Measurements from ENCODE around the gene CCNK. TPM values are rescaled to one million over a fixed set of nuclear protein-coding genes. Genes with fewer than 3 reads are reported as not detected.

Gene CCNK
- total and polyA plus RNA-seq, 8 donors: 43.2 to 52.5 (median 45.9) TPM

GRCh38 chr14:99546234-99546879, 65.1 kb downstream of the CCNK start:
- H3K27ac ChIP-seq: no peak overlapping the region
- ATAC-seq: no peak
- H3K4me1 ChIP-seq: peaks cover 0 to 4% of the 10 kb centered on the region in 2 donors
- TF ChIP-seq, protein P1, sequence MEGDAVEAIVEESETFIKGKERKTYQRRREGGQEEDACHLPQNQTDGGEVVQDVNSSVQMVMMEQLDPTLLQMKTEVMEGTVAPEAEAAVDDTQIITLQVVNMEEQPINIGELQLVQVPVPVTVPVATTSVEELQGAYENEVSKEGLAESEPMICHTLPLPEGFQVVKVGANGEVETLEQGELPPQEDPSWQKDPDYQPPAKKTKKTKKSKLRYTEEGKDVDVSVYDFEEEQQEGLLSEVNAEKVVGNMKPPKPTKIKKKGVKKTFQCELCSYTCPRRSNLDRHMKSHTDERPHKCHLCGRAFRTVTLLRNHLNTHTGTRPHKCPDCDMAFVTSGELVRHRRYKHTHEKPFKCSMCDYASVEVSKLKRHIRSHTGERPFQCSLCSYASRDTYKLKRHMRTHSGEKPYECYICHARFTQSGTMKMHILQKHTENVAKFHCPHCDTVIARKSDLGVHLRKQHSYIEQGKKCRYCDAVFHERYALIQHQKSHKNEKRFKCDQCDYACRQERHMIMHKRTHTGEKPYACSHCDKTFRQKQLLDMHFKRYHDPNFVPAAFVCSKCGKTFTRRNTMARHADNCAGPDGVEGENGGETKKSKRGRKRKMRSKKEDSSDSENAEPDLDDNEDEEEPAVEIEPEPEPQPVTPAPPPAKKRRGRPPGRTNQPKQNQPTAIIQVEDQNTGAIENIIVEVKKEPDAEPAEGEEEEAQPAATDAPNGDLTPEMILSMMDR (IDR thresholded peaks at IDR 0.05): no peak
- no peak overlapping the region for H3K4me3 ChIP-seq
- DNase-seq: no peak
- H3K36me3 ChIP-seq: no peaks in the 10 kb centered on the region
- intact Hi-C loops (cut with DNase I): no loop called here
- no peaks in the 10 kb centered on the region for H3K27me3 ChIP-seq
- H3K9me3 ChIP-seq: no peaks in the 10 kb centered on the region

DNA sequence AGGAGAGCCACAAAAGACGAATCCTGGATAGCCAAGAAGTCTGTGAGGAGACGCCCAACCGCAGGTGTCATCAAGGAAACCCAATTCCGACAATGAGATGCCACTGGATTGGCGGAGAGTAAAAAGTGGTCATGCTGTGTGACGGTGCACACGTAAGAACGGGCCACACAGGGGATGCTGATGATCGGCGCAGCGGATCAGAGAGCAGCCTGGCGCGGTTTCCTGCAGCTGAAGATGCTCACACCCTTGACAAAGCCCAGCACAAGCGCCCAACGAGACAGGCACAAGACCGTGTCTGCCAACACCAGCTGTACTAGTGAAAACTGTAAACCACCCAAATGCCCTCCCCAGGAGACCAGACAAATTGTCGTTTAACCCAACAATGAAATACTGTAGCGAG, 67.0 kb downstream of the CCNK start:
- DNase-seq (no peak), ATAC-seq (no peak)
- TF ChIP-seq, protein P1 (IDR thresholded peaks at IDR 0.05): no peak
- intact Hi-C loops (cut with DNase I): no loop called here
- no peak overlapping the region for H3K4me3 ChIP-seq
- no peaks in the 10 kb centered on the region for H3K9me3 ChIP-seq
- no peaks in the 10 kb centered on the region for H3K36me3 ChIP-seq
- no peaks in the 10 kb centered on the region for H3K27me3 ChIP-seq
- H3K4me1 ChIP-seq: no peaks in the 10 kb centered on the region
- no peak overlapping the region for H3K27ac ChIP-seq

GRCh38 chr14:99548871-99549515, 67.8 kb downstream of the CCNK start:
- DNase-seq (no peak), ATAC-seq (no peak)
- intact Hi-C loops (cut with DNase I): no loop called here
- TF ChIP-seq, protein P1 (IDR thresholded peaks at IDR 0.05): no peak
- no peak overlapping the region for H3K4me3 ChIP-seq
- H3K4me1 ChIP-seq: no peaks in the 10 kb centered on the region
- no peaks in the 10 kb centered on the region for H3K36me3 ChIP-seq
- H3K27me3 ChIP-seq: no peaks in the 10 kb centered on the region
- no peak overlapping the region for H3K27ac ChIP-seq
- no peaks in the 10 kb centered on the region for H3K9me3 ChIP-seq

GRCh38 chr14:99549684-99550083, 68.5 kb downstream of the CCNK start:
- no peaks in the 10 kb centered on the region for H3K4me1 ChIP-seq
- no peak overlapping the region for H3K4me3 ChIP-seq
- H3K36me3 ChIP-seq: no peaks in the 10 kb centered on the region
- ATAC-seq (no peak), DNase-seq (no peak)
- H3K27me3 ChIP-seq: no peaks in the 10 kb centered on the region
- intact Hi-C loops (cut with DNase I): no loop called here
- H3K9me3 ChIP-seq: no peaks in the 10 kb centered on the region
- no peak overlapping the region for H3K27ac ChIP-seq
- TF ChIP-seq, protein P1 (IDR thresholded peaks at IDR 0.05): no peak

- no peak for ATAC-seq
- no peak for DNase-seq
- Histone ChIP-seq H3K9me3 (no peaks in the 10 kb centered on the region), H3K27me3 (no peaks in the 10 kb centered on the region), H3K4me1 (peaks cover 0 to 5% of the 10 kb centered on the region in 2 donors), H3K36me3 (no peaks in the 10 kb centered on the region), H3K4me3 (no peak overlapping the region), H3K27ac (no peak overlapping the region)
- TF ChIP-seq, protein P1 (IDR thresholded peaks at IDR 0.05): no peak
- intact Hi-C loops (cut with DNase I): no loop called here
These were observed 69.3 kb downstream of the CCNK start for GRCh38 chr14:99550387-99550992.
